Esophagus muscularis mucosa (tissue), 4 donors: ENCODE data around the gene GDI1. TPM values are rescaled to one million over a fixed set of nuclear protein-coding genes. Genes with fewer than 3 reads are reported as not detected.

Experiments used
- DNase-seq: peaks from one replicate; pipeline ENCODE4 v3.0.0-alpha.2; 2017; ENCODE audit errors: extremely low spot score
- H3K27ac ChIP-seq, 4 donors: fragments of 200-600 bp; sonication (generic); replicated peaks in 1 of 4; 1 replicate in 3 of 4; 2 replicates in 1 of 4; pipeline ENCODE4 v1.5.1; 2016 to 2019; ENCODE audit warnings: mild to moderate bottlenecking in 1 of 4
- H3K27me3 ChIP-seq, 4 donors: fragments of 200-600 bp; sonication (generic); one replicate each; pipeline versions ENCODE4 v1.5.1 to v1.6.0; 2016 to 2019
- H3K36me3 ChIP-seq, 4 donors: fragments of 200-600 bp; sonication (generic); one replicate each; pipeline ENCODE4 v1.5.1; 2016 to 2019
- H3K4me1 ChIP-seq, 4 donors: fragments of 200-600 bp; sonication (generic); one replicate each; pipeline ENCODE4 v1.5.1; 2016 to 2019
- H3K4me3 ChIP-seq, 4 donors: fragments of 200-600 bp; sonication (generic); 1 replicate in 2 of 4; 2 replicates in 2 of 4; pipeline ENCODE4 v1.5.1; 2016 to 2019; ENCODE audit warnings: mild to moderate bottlenecking in 4 of 4, moderate library complexity in 1 of 4
- H3K9me3 ChIP-seq, 4 donors: fragments of 200-600 bp; sonication (generic); 1 replicate in 3 of 4; 2 replicates in 1 of 4; pipeline ENCODE4 v1.5.1; 2016 to 2019
- EP300 ChIP-seq: sonication (generic); formaldehyde crosslinking; IDR thresholded peaks from one replicate; pipeline ENCODE4 v1.6.1; 2017; ENCODE audit warnings: antibody characterized with exemption
- POLR2A ChIP-seq: fragments of 450-650 bp; IDR thresholded peaks from one replicate; pipeline ENCODE4 v1.6.1; 2017; ENCODE audit warnings: antibody characterized with exemption, moderate library complexity, mild to moderate bottlenecking, low read depth
- POLR2AphosphoS5 ChIP-seq, 2 donors: sonication (generic); formaldehyde crosslinking; IDR thresholded peaks; one replicate each; pipeline ENCODE4 v1.6.1; 2017; ENCODE audit warnings: antibody characterized with exemption in 2 of 2
- WGBS: methylation state at CpG from one replicate; pipeline ENCODE4 v1.1.5; 2018; 5-methylcytosine and 5-hydroxymethylcytosine counted together
- intact Hi-C: fragments of 100-400 bp; cut with DNase I; formaldehyde crosslinking; loops from one replicate; pipeline ENCODE4 v1.15.1; 2023
- total RNA-seq, 4 donors: library from RNA; depleted of rRNA; stranded (reverse); fragments of >200 nt; gene quantifications; one replicate each; pipeline versions ENCODE4 v1.1.0 to v1.2.1, GENCODE V29; 2016
- TF ChIP-seq, protein P1 (sequence below), 3 experiments: fragments of 200-600 bp in 2 of 3; fragments of 450-650 bp in 1 of 3; sonication (generic) in 2 of 3; IDR thresholded peaks; one replicate each; pipeline ENCODE4 v1.5.1; 2017 to 2019; ENCODE audit warnings: antibody characterized with exemption in 3 of 3, mild to moderate bottlenecking in 2 of 3, moderate library complexity in 1 of 3

GDI1 gene
- total RNA-seq, 4 donors from 2014 or later, result 105 to 148 (median 128) TPM

DNA sequence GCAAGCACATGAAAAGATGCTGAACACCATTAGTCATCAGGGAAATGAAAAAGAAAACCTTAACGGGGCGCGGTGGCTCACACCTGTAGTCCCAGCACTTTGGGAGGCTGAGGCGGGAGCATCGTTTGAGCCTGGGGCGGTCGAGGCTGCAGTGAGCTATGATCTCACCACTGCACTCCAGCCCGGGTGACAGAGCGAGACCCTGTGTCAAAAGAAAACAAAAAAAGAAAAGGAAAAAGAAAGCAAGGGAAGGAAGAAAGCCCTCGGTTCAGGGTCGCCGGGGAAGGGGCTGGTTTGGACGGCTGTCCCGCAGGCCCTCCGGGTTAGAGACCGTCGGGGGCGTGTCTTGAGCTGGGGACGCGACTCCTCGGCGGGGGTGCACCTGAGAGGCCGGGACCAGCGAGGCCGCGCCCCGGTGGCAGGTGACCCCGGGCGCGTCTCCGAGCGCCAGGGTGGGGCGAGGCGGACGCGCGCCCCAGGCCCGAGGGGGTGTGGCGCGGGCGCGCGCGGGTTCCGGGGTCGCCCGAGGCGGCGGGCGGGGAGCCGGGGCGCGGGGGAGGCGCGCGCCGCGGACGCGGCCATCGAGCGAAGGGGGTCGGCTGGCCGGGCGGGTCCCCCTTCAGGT lies 20.6 kb downstream of the GDI1 start:
- H3K27me3 ChIP-seq, result no peaks in the 10 kb centered on the region
- intact Hi-C loops, result no loop called here
- TF ChIP-seq, protein P1, sequence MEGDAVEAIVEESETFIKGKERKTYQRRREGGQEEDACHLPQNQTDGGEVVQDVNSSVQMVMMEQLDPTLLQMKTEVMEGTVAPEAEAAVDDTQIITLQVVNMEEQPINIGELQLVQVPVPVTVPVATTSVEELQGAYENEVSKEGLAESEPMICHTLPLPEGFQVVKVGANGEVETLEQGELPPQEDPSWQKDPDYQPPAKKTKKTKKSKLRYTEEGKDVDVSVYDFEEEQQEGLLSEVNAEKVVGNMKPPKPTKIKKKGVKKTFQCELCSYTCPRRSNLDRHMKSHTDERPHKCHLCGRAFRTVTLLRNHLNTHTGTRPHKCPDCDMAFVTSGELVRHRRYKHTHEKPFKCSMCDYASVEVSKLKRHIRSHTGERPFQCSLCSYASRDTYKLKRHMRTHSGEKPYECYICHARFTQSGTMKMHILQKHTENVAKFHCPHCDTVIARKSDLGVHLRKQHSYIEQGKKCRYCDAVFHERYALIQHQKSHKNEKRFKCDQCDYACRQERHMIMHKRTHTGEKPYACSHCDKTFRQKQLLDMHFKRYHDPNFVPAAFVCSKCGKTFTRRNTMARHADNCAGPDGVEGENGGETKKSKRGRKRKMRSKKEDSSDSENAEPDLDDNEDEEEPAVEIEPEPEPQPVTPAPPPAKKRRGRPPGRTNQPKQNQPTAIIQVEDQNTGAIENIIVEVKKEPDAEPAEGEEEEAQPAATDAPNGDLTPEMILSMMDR (IDR thresholded peaks at IDR 0.05), result no peak
- no peak for TF ChIP-seq POLR2A
- no peak for TF ChIP-seq EP300
- TF ChIP-seq POLR2AphosphoS5 (IDR thresholded peaks at IDR 0.05), result no peak

DNA sequence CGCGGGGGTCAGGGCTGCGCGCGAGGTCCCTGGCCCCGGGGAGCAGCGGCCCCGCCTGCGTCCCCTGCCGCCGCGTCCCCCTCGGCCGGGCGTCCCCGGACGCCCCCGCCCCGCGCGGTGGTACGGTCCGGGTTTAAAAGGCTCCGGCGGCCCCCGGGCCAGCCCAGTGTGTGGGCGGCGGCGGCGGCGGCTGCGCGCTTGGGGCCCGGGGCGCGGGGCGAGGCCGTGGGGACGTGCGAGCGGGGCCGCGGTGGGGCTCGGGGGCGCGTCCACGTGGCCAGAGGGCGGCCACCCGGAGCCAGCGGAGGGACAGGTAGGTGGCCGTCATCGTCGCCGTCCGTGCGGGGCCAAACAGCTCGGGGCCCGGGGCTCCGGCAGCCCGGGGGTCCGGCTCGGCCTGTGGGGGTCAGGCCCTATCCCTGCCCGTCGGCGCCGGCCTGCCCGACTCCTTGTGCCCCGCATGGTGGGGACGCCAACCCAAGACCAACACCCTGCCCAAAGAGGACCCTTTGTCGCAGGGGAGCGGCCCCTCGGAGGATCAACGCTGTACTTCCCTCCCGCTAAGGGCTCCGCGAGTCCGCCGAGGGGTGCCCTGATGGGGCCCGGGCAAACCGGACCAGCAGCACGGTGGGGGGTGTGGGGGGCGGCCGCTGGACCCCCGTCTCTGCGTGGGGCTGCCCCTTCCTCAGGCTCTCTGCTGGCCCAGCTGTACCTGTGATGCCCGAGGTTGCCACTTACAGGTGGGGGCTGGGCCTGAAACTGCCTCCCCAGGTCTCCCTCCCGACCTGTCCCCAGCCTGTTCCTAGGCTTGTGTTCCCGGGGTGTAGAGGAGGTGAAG lies 21.4 kb downstream of the GDI1 start, which contains the start of gene PLXNA3:
Gene PLXNA3 (plus strand): TSS at position 166 of the 838 bp plus-strand sequence. CDS start 1,903 bp downstream, outside the sequence.
- intact Hi-C loops, result no loop called here
- DNase-seq, result no peak
- H3K36me3 ChIP-seq, result peaks cover 0 to 16% (median 6%) of the 10 kb centered on the region in 4 donors
- H3K27me3 ChIP-seq, result no peaks in the 10 kb centered on the region
- peak within 1 kb of the TSS; percentile 59 to 72 (median 63) for H3K4me3 ChIP-seq
- 50% methylated on average over 8 of the region's 88 CpGs for WGBS
- TF ChIP-seq POLR2A, result no peak
- TF ChIP-seq POLR2AphosphoS5 (IDR thresholded peaks at IDR 0.05), result peak; percentile 26 to 29
- H3K9me3 ChIP-seq, result no peaks in the 10 kb centered on the region
- H3K27ac ChIP-seq, result peak within 1 kb of the TSS; percentile 69 to 75 (median 72)
- H3K4me1 ChIP-seq, result peaks cover 0 to 21% (median 17%) of the 10 kb centered on the region in 4 donors

More for the DNA sequence above, 20.6 kb downstream of the GDI1 start:
- no peak for DNase-seq
- Histone ChIP-seq H3K9me3 (no peaks in the 10 kb centered on the region), H3K36me3 (peaks cover 0 to 16% (median 6%) of the 10 kb centered on the region in 4 donors), H3K27ac (peak overlapping the region; percentile 69 to 75 (median 72)), H3K4me1 (peaks cover 0 to 21% (median 17%) of the 10 kb centered on the region in 4 donors), H3K4me3 (peak overlapping the region; percentile 59 to 72 (median 63))
- WGBS, result 50% methylated on average over 54 of the region's 65 CpGs

DNA sequence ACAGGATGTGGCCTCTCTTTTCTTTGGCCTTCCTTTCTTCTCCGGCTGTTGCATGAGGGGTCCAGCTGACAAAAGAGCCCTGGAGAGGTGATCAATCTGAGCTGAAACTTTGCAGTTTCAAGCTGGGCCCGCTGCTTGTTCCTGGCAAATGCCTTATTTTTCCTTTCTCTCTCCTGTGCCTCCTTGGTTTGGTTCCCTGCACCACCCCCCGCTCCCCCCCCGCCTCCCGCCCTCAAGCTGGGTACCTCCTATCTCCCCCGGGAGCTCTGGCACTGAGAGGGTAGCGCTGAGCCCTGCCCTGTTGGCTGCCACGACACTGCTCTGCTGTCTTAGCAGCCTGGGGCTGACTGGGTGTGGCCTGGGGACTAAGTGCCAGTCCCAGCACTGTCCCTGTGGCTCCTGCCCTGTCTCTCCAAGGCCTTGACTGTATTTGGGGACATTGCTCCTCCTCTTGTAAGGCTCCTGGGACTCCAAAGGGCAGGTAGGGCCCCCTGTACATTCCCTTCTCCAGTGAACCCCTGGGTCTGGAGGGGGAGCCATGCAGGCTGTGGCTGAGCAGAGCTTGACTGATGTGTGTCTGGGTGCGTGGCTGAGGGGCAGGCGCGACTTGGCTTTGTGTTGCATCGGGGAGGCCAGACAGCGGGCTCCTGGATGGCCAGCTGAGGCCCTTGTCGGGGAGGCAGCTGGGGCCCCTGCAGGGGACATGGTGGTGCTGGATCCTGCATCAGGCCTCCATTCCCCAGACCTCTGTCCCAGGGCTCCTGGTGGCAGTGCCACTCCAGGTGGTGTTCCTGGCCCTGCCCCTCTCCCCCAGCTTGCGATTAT lies 22.2 kb downstream of the GDI1 start:
- Histone ChIP-seq H3K9me3 (no peaks in the 10 kb centered on the region), H3K4me1 (peaks cover 0 to 21% (median 17%) of the 10 kb centered on the region in 4 donors), H3K27me3 (no peaks in the 10 kb centered on the region), H3K36me3 (peaks cover 0 to 22% (median 9%) of the 10 kb centered on the region in 4 donors), H3K27ac (peak overlapping the region; percentile 69 to 75 (median 72)), H3K4me3 (peak overlapping the region; percentile 59 to 72 (median 63))
- no peak for TF ChIP-seq POLR2A
- TF ChIP-seq, protein P1 (IDR thresholded peaks at IDR 0.05), result no peak
- no peak for TF ChIP-seq POLR2AphosphoS5 (IDR thresholded peaks at IDR 0.05)
- TF ChIP-seq EP300, result no peak
- no peak for DNase-seq
- intact Hi-C loops, result no loop called here
- 63% methylated on average over 15 of the region's 15 CpGs for WGBS

DNA sequence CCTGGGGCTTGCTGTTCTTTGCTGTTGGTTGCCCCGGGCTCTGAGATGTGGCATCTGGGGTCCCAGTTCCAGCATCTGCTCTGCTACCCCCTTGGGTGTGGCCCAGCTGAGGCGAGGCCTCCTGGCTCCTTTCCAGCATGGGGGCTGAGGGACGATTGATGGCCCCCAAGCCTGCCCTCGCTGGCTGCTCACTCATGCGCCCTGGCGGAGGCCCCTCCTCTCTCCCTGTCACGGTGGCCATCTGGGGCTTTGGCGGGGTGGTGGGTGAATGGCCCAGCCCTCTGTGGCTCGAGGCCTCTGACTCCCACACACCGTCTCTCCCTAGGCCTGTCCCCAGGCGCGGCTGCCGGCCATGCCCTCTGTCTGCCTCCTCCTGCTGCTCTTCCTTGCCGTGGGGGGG lies 22.9 kb downstream of the GDI1 start:
- DNase-seq, result no peak
- intact Hi-C loops, result no loop called here
- Histone ChIP-seq H3K4me3 (peak overlapping the region; percentile 59 to 72 (median 63)), H3K27ac (peak overlapping the region in 1 of 4 donors; percentile 75), H3K9me3 (no peaks in the 10 kb centered on the region), H3K4me1 (peaks cover 0 to 21% (median 17%) of the 10 kb centered on the region in 4 donors), H3K27me3 (no peaks in the 10 kb centered on the region), H3K36me3 (peaks cover 0 to 29% (median 12%) of the 10 kb centered on the region in 4 donors)
- WGBS, result 74% methylated on average over 10 of the region's 14 CpGs
- TF ChIP-seq POLR2AphosphoS5 (IDR thresholded peaks at IDR 0.05) (no peak), POLR2A (no peak), EP300 (no peak)
- TF ChIP-seq, protein P1 (IDR thresholded peaks at IDR 0.05), result no peak
